Stimulated activated memory B cell treated with anti-CD40 and anti-IgM and Interleukin-4, amounts not matched to agents 10 μg/mL and 1 μg/mL and 100 μg/mL, for 72 hours (primary cell): ENCODE results near the gene ULBP3.
"Not testable (repeated sequence)": the region's sequence is repeated elsewhere in the genome, so short reads cannot be mapped to it uniquely, and the experiment has no call there.

ENCODE experiments used
- ATAC-seq: fragments of 150-1000 bp; cut with Tn5 transposase; 2 replicates; pipeline ENCODE4 v1.10.0; 2021
- H3K27ac Mint-ChIP-seq: one replicate; pipeline ENCODE4 v1.8.0; 2022; ENCODE audit warnings: mild to moderate bottlenecking, mixed read lengths
- H3K27me3 Mint-ChIP-seq: one replicate; pipeline ENCODE4 v1.8.0; 2022; ENCODE audit warnings: mixed read lengths
- H3K36me3 Mint-ChIP-seq: one replicate; pipeline ENCODE4 v1.8.0; 2022; ENCODE audit warnings: mixed read lengths
- H3K4me1 Mint-ChIP-seq: one replicate; pipeline ENCODE4 v1.8.0; 2022; ENCODE audit warnings: mixed read lengths
- H3K4me3 Mint-ChIP-seq: one replicate; pipeline ENCODE4 v1.8.0; 2022; ENCODE audit warnings: mild to moderate bottlenecking, moderate library complexity, mixed read lengths
- H3K9me3 Mint-ChIP-seq: one replicate; pipeline ENCODE4 v1.8.0; 2022; ENCODE audit warnings: mixed read lengths

The ULBP3 gene

GRCh38 chr6:150037526-150038201, 31.3 kb downstream of the ULBP3 start:
- Mint-ChIP-seq H3K9me3 (no peaks in the 10 kb centered on the region), H3K27me3 (peaks cover 98% of the 10 kb centered on the region), H3K4me3 (peak overlapping the region; percentile 60), H3K36me3 (no peaks in the 10 kb centered on the region), H3K4me1 (peaks cover 19% of the 10 kb centered on the region), H3K27ac (no peak overlapping the region)
- ATAC-seq = peak; percentile 31

DNA sequence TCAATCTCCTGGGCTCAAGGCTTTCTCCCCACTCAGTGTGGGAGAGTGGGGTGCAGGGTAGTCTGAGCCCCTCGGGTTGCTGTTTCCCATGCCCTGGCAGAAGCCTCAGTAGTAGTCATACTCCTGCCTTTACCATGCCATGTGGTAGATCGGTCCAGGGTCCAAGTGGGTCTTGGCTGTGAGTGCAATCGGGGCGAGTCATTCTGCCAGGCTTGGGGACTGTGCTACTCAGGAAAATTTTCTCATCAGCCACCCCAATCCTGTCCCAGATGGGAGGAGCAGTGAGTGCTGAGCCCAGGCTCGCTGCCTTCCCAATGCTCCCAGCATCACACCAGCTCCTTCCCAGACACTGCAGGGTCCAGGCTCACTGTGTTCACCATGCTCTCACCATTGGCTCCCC, 32.8 kb downstream of the ULBP3 start:
- Mint-ChIP-seq H3K4me3 (no peak overlapping the region), H3K36me3 (no peaks in the 10 kb centered on the region), H3K9me3 (no peaks in the 10 kb centered on the region), H3K27me3 (peaks cover 84% of the 10 kb centered on the region), H3K27ac (no peak overlapping the region), H3K4me1 (peaks cover 19% of the 10 kb centered on the region)
- ATAC-seq = no peak

DNA sequence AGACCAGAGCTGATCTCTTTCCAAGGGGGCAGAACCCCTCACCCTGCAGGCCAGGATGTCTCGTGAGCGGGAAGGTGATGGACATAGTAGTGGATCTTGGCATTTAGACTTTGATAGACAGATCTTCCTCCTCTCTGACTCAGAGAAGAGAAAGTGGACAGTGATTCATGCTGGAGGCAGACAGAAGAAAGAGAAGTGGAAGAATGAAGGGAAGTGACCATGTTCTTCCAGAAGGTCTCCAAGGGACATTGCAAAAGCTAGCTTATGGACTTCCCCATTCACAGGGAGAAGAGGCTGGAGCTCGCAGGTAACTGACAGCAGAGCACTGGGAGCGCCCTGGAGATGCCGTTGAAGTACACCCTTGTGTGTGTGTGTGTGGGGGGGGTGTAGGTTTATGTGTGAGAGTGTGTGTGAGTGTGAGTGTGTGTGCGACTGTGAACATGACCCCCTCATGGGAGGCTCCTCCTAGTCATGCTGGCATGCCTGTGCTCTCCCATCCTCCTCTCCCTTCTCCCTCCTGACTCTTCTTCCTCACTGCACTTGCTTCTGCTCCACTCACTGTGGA, 35.6 kb downstream of the ULBP3 start:
- H3K4me3 Mint-ChIP-seq = no peak overlapping the region
- no peaks in the 10 kb centered on the region for H3K36me3 Mint-ChIP-seq
- no peak overlapping the region for H3K27ac Mint-ChIP-seq
- H3K9me3 Mint-ChIP-seq = no peaks in the 10 kb centered on the region
- peaks cover 56% of the 10 kb centered on the region for H3K27me3 Mint-ChIP-seq
- peaks cover 41% of the 10 kb centered on the region for H3K4me1 Mint-ChIP-seq
- no peak for ATAC-seq

- no peak for ATAC-seq
- Mint-ChIP-seq H3K36me3 (no peaks in the 10 kb centered on the region), H3K4me1 (peaks cover 41% of the 10 kb centered on the region), H3K4me3 (no peak overlapping the region), H3K27ac (no peak overlapping the region), H3K27me3 (peaks cover 53% of the 10 kb centered on the region), H3K9me3 (no peaks in the 10 kb centered on the region)
Measured at GRCh38 chr6:150032598-150032997, 36.3 kb downstream of the ULBP3 start.

- H3K27ac Mint-ChIP-seq = no peak overlapping the region
- H3K27me3 Mint-ChIP-seq = peaks cover 54% of the 10 kb centered on the region
- H3K36me3 Mint-ChIP-seq = no peaks in the 10 kb centered on the region
- peaks cover 43% of the 10 kb centered on the region for H3K4me1 Mint-ChIP-seq
- no peak for ATAC-seq
- no peaks in the 10 kb centered on the region for H3K9me3 Mint-ChIP-seq
- no peak overlapping the region for H3K4me3 Mint-ChIP-seq
Measured at GRCh38 chr6:150030611-150031010, 38.3 kb downstream of the ULBP3 start.

GRCh38 chr6:150029749-150030148, 39.2 kb downstream of the ULBP3 start:
- Mint-ChIP-seq H3K9me3 (no peaks in the 10 kb centered on the region), H3K36me3 (no peaks in the 10 kb centered on the region), H3K4me1 (peaks cover 52% of the 10 kb centered on the region), H3K27ac (no peak overlapping the region), H3K4me3 (peak overlapping the region; percentile 5), H3K27me3 (peaks cover 54% of the 10 kb centered on the region)
- peak; percentile 87 for ATAC-seq

DNA sequence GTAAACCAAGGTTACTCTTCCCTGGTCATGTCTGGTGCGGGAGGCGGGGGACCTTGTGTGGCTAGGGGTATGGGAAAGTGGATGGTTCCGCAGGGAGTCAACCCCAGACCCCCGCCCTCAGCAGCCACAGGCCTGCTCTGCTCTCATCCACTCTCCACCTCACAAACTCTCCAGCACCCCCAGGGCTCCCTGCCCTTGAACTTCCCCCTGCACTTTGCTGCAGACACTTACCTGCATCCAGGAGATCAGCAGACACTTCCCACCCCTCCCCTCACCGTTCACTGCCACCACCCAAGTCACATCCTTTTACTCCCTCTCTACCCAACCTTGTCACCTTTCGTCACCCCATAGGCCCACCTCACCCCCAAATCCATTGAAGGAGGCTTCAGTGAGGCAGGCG, 39.6 kb downstream of the ULBP3 start:
- ATAC-seq = no peak
- Mint-ChIP-seq H3K4me3 (no peak overlapping the region), H3K9me3 (no peaks in the 10 kb centered on the region), H3K27ac (no peak overlapping the region), H3K36me3 (no peaks in the 10 kb centered on the region), H3K4me1 (peaks cover 57% of the 10 kb centered on the region), H3K27me3 (peaks cover 54% of the 10 kb centered on the region)

DNA sequence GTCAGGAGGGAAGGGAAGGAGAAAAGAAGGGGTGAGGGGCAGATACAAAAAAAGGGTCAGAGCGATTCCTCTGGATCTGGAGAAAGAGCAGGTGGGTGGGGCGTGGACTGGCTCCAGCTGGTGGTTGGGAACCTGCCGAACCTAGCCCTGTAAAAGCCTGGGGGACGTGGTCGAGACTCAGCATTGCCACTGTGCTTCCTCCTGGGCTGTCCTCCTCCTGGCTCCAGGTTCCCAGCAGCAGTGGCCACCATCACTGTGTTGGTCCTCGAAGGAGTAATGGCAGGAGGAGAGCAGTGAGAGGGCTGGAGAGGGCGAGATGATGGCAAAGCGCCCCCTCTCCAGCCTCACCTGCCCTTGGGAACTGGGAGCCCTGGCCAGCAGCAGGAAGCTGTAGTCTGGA, 40.1 kb downstream of the ULBP3 start:
- Mint-ChIP-seq H3K27ac (no peak overlapping the region), H3K4me3 (no peak overlapping the region), H3K27me3 (peaks cover 54% of the 10 kb centered on the region), H3K4me1 (peaks cover 57% of the 10 kb centered on the region), H3K9me3 (no peaks in the 10 kb centered on the region), H3K36me3 (no peaks in the 10 kb centered on the region)
- ATAC-seq = no peak

DNA sequence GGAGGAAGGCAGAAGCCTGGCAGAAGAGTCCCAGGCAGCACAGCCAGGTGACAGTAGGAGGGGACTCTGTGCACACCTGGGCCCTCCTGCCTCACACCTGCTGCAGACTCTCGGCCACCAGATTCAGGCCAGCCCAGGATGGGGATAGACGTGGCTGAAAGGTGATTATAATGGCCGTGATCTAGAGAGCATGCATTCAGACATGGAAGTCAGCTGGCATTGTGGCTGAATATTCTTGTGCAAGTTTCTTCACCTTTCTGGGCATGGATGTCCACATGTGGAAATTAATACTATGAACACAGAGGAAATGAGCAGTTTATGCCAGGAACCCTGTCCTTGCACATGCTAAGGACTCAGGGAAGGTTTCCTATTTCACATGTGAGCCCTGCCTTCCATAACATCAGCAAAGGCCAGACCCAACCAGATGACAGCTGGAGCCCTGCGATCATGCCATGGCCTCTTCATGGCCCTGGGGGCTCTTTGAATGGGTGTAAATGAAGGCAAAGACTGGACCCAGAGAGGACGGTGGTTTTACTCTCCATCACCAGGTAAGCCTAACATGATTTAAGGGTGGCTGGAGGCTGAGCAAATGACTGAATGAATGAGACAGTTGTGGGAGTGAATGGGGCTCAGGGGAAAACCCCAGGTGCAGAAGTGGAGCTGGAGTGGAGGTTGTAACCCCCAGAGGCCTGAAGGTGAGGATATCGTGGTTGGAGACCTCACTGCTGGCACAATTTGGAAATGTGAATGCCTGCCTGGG, 40.9 kb downstream of the ULBP3 start:
- Mint-ChIP-seq H3K9me3 (no peaks in the 10 kb centered on the region), H3K27me3 (peaks cover 48% of the 10 kb centered on the region), H3K27ac (no peak overlapping the region), H3K4me3 (no peak overlapping the region), H3K36me3 (no peaks in the 10 kb centered on the region), H3K4me1 (peaks cover 57% of the 10 kb centered on the region)
- no peak for ATAC-seq

GRCh38 chr6:150026976-150027805, 41.7 kb downstream of the ULBP3 start:
- no peak overlapping the region for H3K27ac Mint-ChIP-seq
- no peak for ATAC-seq
- H3K4me1 Mint-ChIP-seq = peaks cover 57% of the 10 kb centered on the region
- H3K4me3 Mint-ChIP-seq = no peak overlapping the region
- no peaks in the 10 kb centered on the region for H3K36me3 Mint-ChIP-seq
- H3K9me3 Mint-ChIP-seq = no peaks in the 10 kb centered on the region
- H3K27me3 Mint-ChIP-seq = peaks cover 43% of the 10 kb centered on the region

DNA sequence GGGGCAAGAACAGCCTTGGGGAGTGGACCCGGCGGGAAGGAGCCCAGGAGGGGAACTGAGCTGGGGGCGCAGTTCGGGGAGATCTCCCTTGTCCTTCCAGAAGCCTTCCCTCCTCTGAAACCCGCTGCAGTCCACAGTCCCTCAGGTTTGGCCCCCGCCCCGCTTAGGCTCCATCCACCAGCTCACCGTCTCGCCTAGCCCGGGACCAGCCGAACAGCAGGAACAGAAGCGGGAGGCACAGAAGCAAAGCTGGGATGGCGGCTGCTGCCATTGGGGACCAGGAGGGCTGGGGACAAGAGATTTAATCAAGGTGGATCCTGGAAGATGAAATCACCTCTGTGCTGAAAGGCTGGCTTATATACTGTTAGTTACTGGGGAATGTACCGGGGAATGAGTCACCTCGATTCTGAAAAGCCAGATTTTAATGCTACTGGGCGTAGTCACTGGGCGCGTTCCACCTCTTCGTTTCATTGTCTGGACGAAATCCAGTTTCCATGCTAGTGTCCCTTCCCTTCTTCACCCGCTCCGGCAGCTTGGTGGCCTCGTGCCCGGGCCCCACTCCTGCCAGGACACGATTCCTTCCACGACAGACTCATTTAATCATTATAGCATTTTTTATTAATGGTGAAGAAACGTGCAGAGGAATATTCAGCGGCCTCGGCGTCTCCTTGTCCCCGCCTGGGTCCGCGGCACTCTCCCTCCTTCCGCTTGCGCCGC, 43.6 kb downstream of the ULBP3 start, which contains the start of gene RAET1L:
Gene RAET1L, minus strand, starts transcription at position 332 of the 717 bp plus-strand sequence. Its CDS starts 61 bp downstream, at position 271.
- Mint-ChIP-seq H3K36me3 (no peaks in the 10 kb centered on the region), H3K4me1 (peaks cover 51% of the 10 kb centered on the region), H3K4me3 (peak within 1 kb of the TSS; percentile 54), H3K27me3 (peaks cover 50% of the 10 kb centered on the region), H3K9me3 (no peaks in the 10 kb centered on the region), H3K27ac (no peak within 1 kb of the TSS)
- peak; percentile 56 for ATAC-seq

DNA sequence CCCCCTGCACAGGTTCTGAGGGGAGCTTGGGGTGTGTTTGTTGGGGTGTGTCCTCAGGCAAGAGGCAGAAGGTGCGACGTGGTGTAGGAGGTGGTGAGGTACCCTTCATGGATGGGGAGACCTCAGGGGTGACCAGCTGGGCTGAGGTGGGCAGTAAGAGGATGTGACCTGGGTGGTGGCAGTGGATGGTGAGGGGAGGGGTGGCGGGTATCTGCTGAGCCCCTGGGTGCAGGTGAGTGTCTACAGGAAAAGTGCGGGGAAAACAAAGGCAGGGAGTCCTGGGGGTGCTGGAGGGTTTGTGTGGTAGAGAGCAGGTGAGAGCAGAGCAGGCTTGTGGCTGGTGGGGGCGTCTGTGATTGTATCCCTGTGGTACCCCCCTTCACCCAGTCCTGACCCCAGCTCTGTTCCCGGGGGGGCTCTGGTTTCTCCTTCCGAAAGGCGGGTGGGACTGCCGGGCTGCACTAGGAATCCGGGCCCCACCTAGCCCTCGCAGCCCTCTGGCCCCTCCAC, 44.2 kb downstream of the ULBP3 start:
- Mint-ChIP-seq H3K9me3 (no peaks in the 10 kb centered on the region), H3K4me1 (peaks cover 45% of the 10 kb centered on the region), H3K27ac (no peak overlapping the region), H3K27me3 (peaks cover 55% of the 10 kb centered on the region), H3K36me3 (no peaks in the 10 kb centered on the region), H3K4me3 (no peak overlapping the region)
- peak; percentile 6 for ATAC-seq

- ATAC-seq, H3K27ac Mint-ChIP-seq, H3K9me3 Mint-ChIP-seq, H3K4me3 Mint-ChIP-seq, H3K36me3 Mint-ChIP-seq: not testable (repeated sequence)
- peaks cover 38% of the 10 kb centered on the region for H3K4me1 Mint-ChIP-seq
- peaks cover 62% of the 10 kb centered on the region for H3K27me3 Mint-ChIP-seq
Measured at GRCh38 chr6:150024021-150024420, 44.9 kb downstream of the ULBP3 start.

DNA sequence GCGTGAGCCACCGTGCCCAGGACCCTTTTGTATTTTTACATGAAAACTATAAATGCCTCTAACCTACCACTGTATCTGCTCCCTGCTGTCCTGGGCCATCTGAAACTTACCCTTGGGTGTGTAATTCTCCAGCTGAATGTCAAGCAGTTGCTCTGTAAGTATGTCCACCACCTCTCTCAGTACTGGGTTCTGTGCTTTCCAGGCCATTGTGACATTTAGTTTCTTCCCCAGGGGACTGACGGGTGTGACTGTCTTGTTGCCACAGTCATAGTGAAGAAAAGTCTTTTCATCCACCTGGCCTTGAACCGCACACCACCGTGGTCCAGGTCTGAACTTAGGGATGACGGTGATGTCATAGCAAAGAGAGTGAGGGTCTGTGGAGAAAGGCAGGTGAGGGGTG, 47.1 kb downstream of the ULBP3 start:
- Mint-ChIP-seq H3K4me1 (peaks cover 22% of the 10 kb centered on the region), H3K27me3 (peaks cover 72% of the 10 kb centered on the region)
- not testable (repeated sequence) for H3K36me3 Mint-ChIP-seq, H3K9me3 Mint-ChIP-seq, H3K4me3 Mint-ChIP-seq, H3K27ac Mint-ChIP-seq
- peak; percentile 60 for ATAC-seq
